HepG2 (cell line): ENCODE measurements around the gene RAB40C. TPM values are rescaled to one million over a fixed set of nuclear protein-coding genes. Genes with fewer than 3 reads are reported as not detected.
A peak's percentile ranks its signal among the peaks of the same experiment; 100 is the strongest.
"Not testable (repeated sequence)": the region's sequence is repeated elsewhere in the genome, so short reads cannot be mapped to it uniquely, and the experiment has no call there.

Experiments used
- ATAC-seq: fragments of 200-7000 bp; cut with Tn5 transposase; 3 replicates; pipeline ENCODE4 v1.9.1; 2020; ENCODE audit warnings: mild to moderate bottlenecking, moderate library complexity
- BruUV-seq: library from RNA; stranded (reverse); fragments of 400-500 nt; replicated peaks from 2 replicates; lab custom pipeline; 2021; lab: Mats Ljungman, UMichigan
- CTCF ChIA-PET: fragments of 300-600 bp; formaldehyde crosslinking; extraction: SDS; loops from one replicate; lab custom pipeline; 2021; ENCODE audit warnings: low total read pairs, inconsistent platforms, low intra/inter-chr PET ratio; lab: Yijun Ruan, JAX
- POLR2A ChIA-PET: fragments of 350-600 bp; sonication (Branson Sonifier 250); formaldehyde crosslinking; loops from one replicate; lab custom pipeline; 2020; ENCODE audit warnings: antibody characterized with exemption, inconsistent platforms; lab: Yijun Ruan, JAX
- DNase-seq: peaks from one replicate; pipeline ENCODE4 v3.0.0-alpha.2; 2015; ENCODE audit warnings: low spot score
- FAIRE-seq: peaks from 3 replicates; lab custom pipeline; 2011; peaks lifted over from hg19 to GRCh38; lab: Jason Lieb, UNC
- H2AFZ ChIP-seq: one replicate; pipeline ENCODE4 v1.6.1; 2011; ENCODE audit warnings: low read length, inconsistent platforms
- H3K27ac ChIP-seq: fragments of 300-600 bp; 3 replicates; pipeline ENCODE4 v1.8.0; 2011; ENCODE audit warnings: mixed run types, mild to moderate bottlenecking, mixed read lengths, low read length, inconsistent platforms; ENCODE audit not compliant: insufficient read depth; ENCODE audit errors: extremely low read length
- H3K27me3 ChIP-seq, 2 experiments: fragments of 200-600 bp in 1 of 2; 2 replicates in 1 of 2; 3 replicates in 1 of 2; pipeline versions ENCODE4 v1.6.0 to v1.8.0; 2011; ENCODE audit warnings: low read length in 2 of 2, mild to moderate bottlenecking in 2 of 2, moderate library complexity in 2 of 2, inconsistent platforms in 1 of 2; ENCODE audit not compliant: insufficient read depth in 2 of 2, control insufficient read depth in 1 of 2
- H3K36me3 ChIP-seq, 2 experiments: fragments of 200-600 bp in 1 of 2; replicated peaks in 1 of 2; 2 replicates in 1 of 2; 3 replicates in 1 of 2; pipeline versions ENCODE4 v1.5.1 to v1.8.0; 2011; ENCODE audit warnings: low read length in 2 of 2, inconsistent platforms in 1 of 2; ENCODE audit not compliant: insufficient read depth in 2 of 2, control insufficient read depth in 1 of 2
- H3K4me1 ChIP-seq: 2 replicates; pipeline ENCODE4 v1.5.1; 2012; ENCODE audit warnings: low read length, inconsistent platforms; ENCODE audit not compliant: insufficient read depth
- H3K4me2 ChIP-seq: 2 replicates; pipeline ENCODE4 v1.6.0; 2011; ENCODE audit warnings: low read depth, low read length, inconsistent platforms
- H3K4me3 ChIP-seq, 3 experiments: fragments of 200-600 bp in 1 of 3; sonication (generic), shearing (Covaris generic) in 1 of 3; replicated peaks in 1 of 3; 2 replicates each; pipeline ENCODE4 v1.5.1; 2011 to 2016; ENCODE audit warnings: low read length in 3 of 3, inconsistent platforms in 2 of 3, low read depth in 2 of 3, mild to moderate bottlenecking in 2 of 3, control low read depth in 1 of 3, mixed read lengths in 1 of 3; ENCODE audit not compliant: insufficient read depth in 1 of 3
- H3K79me2 ChIP-seq: one replicate; pipeline ENCODE4 v1.6.1; 2011; ENCODE audit warnings: low read length, inconsistent platforms; ENCODE audit not compliant: insufficient read depth
- H3K9ac ChIP-seq: 2 replicates; pipeline ENCODE4 v1.6.0; 2011; ENCODE audit warnings: mild to moderate bottlenecking, low read depth, low read length, inconsistent platforms; ENCODE audit not compliant: insufficient read depth
- H3K9me3 ChIP-seq: 2 replicates; pipeline ENCODE4 v1.5.1; 2012; ENCODE audit warnings: mild to moderate bottlenecking, low read length
- H4K20me1 ChIP-seq: 2 replicates; pipeline ENCODE4 v1.6.0; 2011; ENCODE audit warnings: inconsistent platforms, mild to moderate bottlenecking, low read length, moderate library complexity; ENCODE audit not compliant: insufficient read depth
- BRCA1 ChIP-seq: sonication (generic); formaldehyde crosslinking; IDR thresholded peaks from 2 replicates; pipeline ENCODE4 v1.4.0; 2020; ENCODE audit warnings: missing genetic modification reagents
- ZBTB33 ChIP-seq: sonication (generic); formaldehyde crosslinking; IDR thresholded peaks from 2 replicates; pipeline ENCODE4 v1.4.0; 2020; ENCODE audit warnings: missing genetic modification reagents
- WGBS: methylation state at CpG from one replicate; pipeline ENCODE4 v1.1.6; 2017; ENCODE audit warnings: low lambda C conversion rate; 5-methylcytosine and 5-hydroxymethylcytosine counted together
- in situ Hi-C: cut with HindIII; loops from 2 replicates; pipeline ENCODE4 v1.10.0; 2017; ENCODE audit warnings: low pct_unique_long_range_greater_than_20kb; ENCODE audit not compliant: extremely low pct_ligation_motif_present
- intact Hi-C: fragments of 100-400 bp; cut with micrococcal nuclease; formaldehyde crosslinking; loops from one replicate; pipeline ENCODE4 v1.10.0; 2022; ENCODE audit not compliant: unreplicated experiment
- polyA plus RNA-seq, 8 experiments: library from polyadenylated mRNA; depleted of rRNA in 3 of 8; stranded (reverse) in 7 of 8; unstranded in 1 of 8; fragments of >200 nt; fragmentation: Illumina TruSeq in 4 of 8; extraction: Trizol in 4 of 8; gene quantifications; 2 replicates each; pipeline versions ENCODE4 v1.2.1 to v1.2.3, GENCODE V29; 2011 to 2016; ENCODE audit warnings: low read depth in 4 of 8, missing spikeins in 1 of 8, mixed read lengths in 1 of 8; ENCODE audit not compliant: insufficient read depth in 1 of 8
- total RNA-seq, 5 experiments: library from RNA; depleted of rRNA; stranded (reverse); fragments of >200 nt; fragmentation: Illumina TruSeq; extraction: Trizol; gene quantifications; 2 replicates each; pipeline ENCODE4 v1.2.3, GENCODE V29; 2016; ENCODE audit warnings: low read depth in 1 of 5

Gene RAB40C
- total and polyA plus RNA-seq, 2 of the 13 experiments (the other 11 are each of a cell fraction or from before 2014, with no cell fraction given): 7.7 to 11.5 TPM

- H3K9ac ChIP-seq: no peak overlapping the region
- peaks cover 32% of the 10 kb centered on the region for H3K79me2 ChIP-seq
- no peaks in the 10 kb centered on the region; a peak in 1 of 5 replicates for H3K27me3 ChIP-seq
- FAIRE-seq (no peak), ATAC-seq (no peak), DNase-seq (no peak)
- 90% methylated on average over 12 of the region's 12 CpGs for WGBS
- H2AFZ ChIP-seq: no peak overlapping the region
- H3K9me3 ChIP-seq: no peaks in the 10 kb centered on the region
- H3K4me2 ChIP-seq: no peak overlapping the region
- H3K4me1 ChIP-seq: peaks cover 23% of the 10 kb centered on the region
- ChIA-PET CTCF (no interaction called here), POLR2A (no interaction called here)
- in situ Hi-C loops (no loop called here), intact Hi-C loops (no loop called here)
- no peaks in the 10 kb centered on the region for H4K20me1 ChIP-seq
- TF ChIP-seq ZBTB33 (CRISPR knock-in tag) (peak; percentile 78), BRCA1 (CRISPR knock-in tag) (no peak)
- H3K4me3 ChIP-seq: no peak overlapping the region
- H3K27ac ChIP-seq: no peak overlapping the region
- H3K36me3 ChIP-seq: peaks cover 6 to 11% of the 10 kb centered on the region in 2 experiments; a peak in 4 of 5 replicates
- no TSS peak for BruUV-seq
Measured at GRCh38 chr16:596736-597060, 6.8 kb downstream of the RAB40C start.

GRCh38 chr16:597655-598054 lies 7.8 kb downstream of the RAB40C start:
- Histone ChIP-seq H3K36me3 (peaks cover 6 to 11% of the 10 kb centered on the region in 2 experiments; a peak in 4 of 5 replicates), H3K4me1 (peaks cover 14% of the 10 kb centered on the region), H3K79me2 (peaks cover 27% of the 10 kb centered on the region)
- WGBS: 95% methylated on average over 7 of the region's 7 CpGs
- FAIRE-seq, H3K27ac ChIP-seq, H3K4me2 ChIP-seq, H3K9me3 ChIP-seq, ATAC-seq, in situ Hi-C loops, CTCF ChIA-PET, H3K27me3 ChIP-seq, POLR2A ChIA-PET, H4K20me1 ChIP-seq, H2AFZ ChIP-seq, DNase-seq, BruUV-seq, intact Hi-C loops, H3K9ac ChIP-seq, H3K4me3 ChIP-seq: not testable (repeated sequence)
